HG02571 (cell line): Measurements from ENCODE around the gene MREG.
"Not testable (repeated sequence)": the region's sequence is repeated elsewhere in the genome, so short reads cannot be mapped to it uniquely, and the experiment has no call there.

ENCODE experiments used
- ATAC-seq: cut with Tn5 transposase; IDR thresholded peaks from one replicate; pipeline ENCODE4 v1.9.1; 2021; ENCODE audit warnings: mild to moderate bottlenecking, moderate library complexity; ENCODE audit not compliant: unreplicated experiment

The MREG gene

GRCh38 chr2:216021768-216022565 lies 8.6 kb upstream of the MREG start:
- ATAC-seq = no peak

- ATAC-seq = no peak
These were observed 5.4 kb upstream of the MREG start for GRCh38 chr2:216018709-216019108.

- ATAC-seq = peak; percentile 36
These were observed 4.0 kb upstream of the MREG start for GRCh38 chr2:216017365-216017764.

- no peak for ATAC-seq
These were observed 3.2 kb upstream of the MREG start for GRCh38 chr2:216016581-216016980.

GRCh38 chr2:216015722-216016464 lies 2.5 kb upstream of the MREG start:
- peak; percentile 79 for ATAC-seq

- ATAC-seq = no peak
These were observed 1.6 kb upstream of the MREG start for GRCh38 chr2:216014986-216015385.

- ATAC-seq = no peak
These were observed 655 bp upstream of the MREG start for GRCh38 chr2:216014006-216014405.

GRCh38 chr2:216012830-216013079 lies 596 bp downstream of the MREG start:
- ATAC-seq = no peak

GRCh38 chr2:216012133-216012829 lies 1.1 kb downstream of the MREG start:
- no peak for ATAC-seq

- not testable (repeated sequence) for ATAC-seq
These were observed 4.1 kb downstream of the MREG start for GRCh38 chr2:216009215-216009614.

- ATAC-seq = no peak
These were observed 5.0 kb downstream of the MREG start for GRCh38 chr2:216008387-216008786.

GRCh38 chr2:216006164-216006663 lies 7.1 kb downstream of the MREG start:
- ATAC-seq = peak; percentile 42

- peak; percentile 26 for ATAC-seq
These were observed 8.6 kb downstream of the MREG start for GRCh38 chr2:216004697-216005283.

- ATAC-seq = no peak
These were observed 9.3 kb downstream of the MREG start for GRCh38 chr2:216003876-216004696.

GRCh38 chr2:216002693-216003092 lies 10.7 kb downstream of the MREG start:
- ATAC-seq = no peak

- ATAC-seq = no peak
These were observed 11.2 kb downstream of the MREG start for GRCh38 chr2:216002101-216002678.

- no peak for ATAC-seq
These were observed 11.9 kb downstream of the MREG start for GRCh38 chr2:216001216-216002100.

- no peak for ATAC-seq
These were observed 14.7 kb downstream of the MREG start for GRCh38 chr2:215998636-215999035.

GRCh38 chr2:215997219-215997618 lies 16.1 kb downstream of the MREG start:
- no peak for ATAC-seq
